HG03521 (cell line): ENCODE measurements around the gene RPS24.
"Not testable (repeated sequence)": the region's sequence is repeated elsewhere in the genome, so short reads cannot be mapped to it uniquely, and the experiment has no call there.

ENCODE experiments used
- ATAC-seq: cut with Tn5 transposase; IDR thresholded peaks from one replicate; pipeline ENCODE4 v1.9.1; 2021; ENCODE audit warnings: mild to moderate bottlenecking, moderate library complexity; ENCODE audit not compliant: unreplicated experiment

RPS24 gene

GRCh38 chr10:78047314-78047891, 13.7 kb downstream of the RPS24 start:
- no peak for ATAC-seq

- no peak for ATAC-seq
Measured at GRCh38 chr10:78049851-78050250, 16.2 kb downstream of the RPS24 start.

GRCh38 chr10:78053211-78053868, 19.7 kb downstream of the RPS24 start:
- no peak for ATAC-seq

- ATAC-seq = no peak
Measured at GRCh38 chr10:78058562-78058961, 24.9 kb downstream of the RPS24 start.

GRCh38 chr10:78059906-78060702, 26.4 kb downstream of the RPS24 start:
- no peak for ATAC-seq

GRCh38 chr10:78062296-78062695, 28.6 kb downstream of the RPS24 start:
- no peak for ATAC-seq

DNA sequence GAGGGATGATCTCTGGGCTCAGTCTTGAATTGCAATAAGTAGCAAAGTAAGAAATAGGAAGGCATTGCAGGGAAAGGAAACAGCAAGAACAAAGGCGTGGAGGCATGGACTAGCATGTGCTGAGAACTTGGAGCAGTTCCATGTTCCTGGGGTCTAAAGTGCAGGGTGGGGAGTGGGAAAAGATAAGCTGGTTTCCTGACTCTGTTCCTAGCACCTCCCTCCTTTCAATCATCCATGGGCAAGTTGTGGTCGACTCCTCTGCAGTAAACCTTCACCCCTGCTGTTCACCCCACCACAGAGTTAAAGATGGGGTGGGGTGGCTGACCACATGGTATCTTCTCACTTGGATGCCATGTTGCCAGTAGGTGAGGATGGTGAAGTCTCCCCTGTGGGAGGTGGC, 29.6 kb downstream of the RPS24 start:
- ATAC-seq = no peak

DNA sequence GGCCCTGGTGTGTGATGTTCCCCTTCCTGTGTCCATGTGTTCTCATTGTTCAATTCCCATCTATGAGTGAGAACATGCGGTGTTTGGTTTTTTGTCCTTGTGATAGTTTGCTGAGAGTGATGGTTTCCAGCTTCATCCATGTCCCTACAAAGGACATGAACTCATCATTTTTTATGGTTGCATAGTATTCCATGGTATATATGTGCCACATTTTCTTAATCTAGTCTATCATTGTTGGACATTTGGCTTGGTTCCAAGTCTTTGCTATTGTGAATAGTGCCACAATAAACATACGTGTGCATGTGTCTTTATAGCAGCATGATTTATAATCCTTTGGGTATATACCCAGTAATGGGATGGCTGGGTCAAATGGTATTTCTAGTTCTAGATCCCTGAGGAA, 31.3 kb downstream of the RPS24 start:
- ATAC-seq = not testable (repeated sequence)

GRCh38 chr10:78065611-78066010, 31.9 kb downstream of the RPS24 start:
- ATAC-seq = no peak

DNA sequence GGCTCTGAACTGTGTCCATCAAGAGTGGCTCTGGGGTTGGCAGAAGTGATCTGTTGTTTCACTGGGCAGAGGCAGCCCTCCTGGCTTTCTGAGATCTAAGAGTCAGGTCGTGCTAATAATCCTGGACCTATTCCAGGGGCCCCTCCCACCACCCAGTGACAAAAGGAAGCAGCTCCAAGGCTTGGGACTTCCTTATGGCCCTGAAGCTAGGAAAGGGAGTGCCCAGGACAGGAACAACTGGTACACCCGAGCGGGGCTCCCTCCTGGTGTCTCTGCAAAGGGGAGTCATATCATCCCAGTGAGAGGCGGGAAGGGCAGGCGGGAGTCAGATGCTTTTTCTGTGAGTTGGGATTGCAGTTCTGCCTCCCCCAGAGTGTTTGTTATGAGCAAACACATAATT, 32.3 kb downstream of the RPS24 start:
- no peak for ATAC-seq

- ATAC-seq = no peak
Measured at GRCh38 chr10:78066728-78067430, 33.2 kb downstream of the RPS24 start.

- ATAC-seq = no peak
Measured at GRCh38 chr10:78069151-78069550, 35.5 kb downstream of the RPS24 start.

DNA sequence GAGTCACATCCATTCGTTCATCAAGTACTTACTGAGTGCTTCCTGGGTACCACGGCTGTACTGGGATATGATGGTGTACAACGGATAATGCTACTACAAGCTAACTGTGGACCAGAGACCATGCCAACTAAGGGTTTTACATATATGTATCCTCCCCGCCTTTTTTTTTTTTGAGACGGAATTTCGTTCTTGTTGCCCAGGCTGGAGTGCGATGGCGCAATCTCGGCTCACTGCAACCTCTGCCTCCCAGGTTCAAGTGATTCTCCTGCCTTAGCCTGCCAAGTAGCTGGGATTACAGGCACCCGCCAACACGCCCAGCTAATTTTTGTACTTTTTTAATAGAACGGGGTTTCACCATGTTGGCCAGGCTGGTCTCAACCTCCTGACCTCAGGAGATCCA, 36.4 kb downstream of the RPS24 start:
- not testable (repeated sequence) for ATAC-seq

GRCh38 chr10:78070726-78071125, 37.1 kb downstream of the RPS24 start:
- ATAC-seq = no peak

DNA sequence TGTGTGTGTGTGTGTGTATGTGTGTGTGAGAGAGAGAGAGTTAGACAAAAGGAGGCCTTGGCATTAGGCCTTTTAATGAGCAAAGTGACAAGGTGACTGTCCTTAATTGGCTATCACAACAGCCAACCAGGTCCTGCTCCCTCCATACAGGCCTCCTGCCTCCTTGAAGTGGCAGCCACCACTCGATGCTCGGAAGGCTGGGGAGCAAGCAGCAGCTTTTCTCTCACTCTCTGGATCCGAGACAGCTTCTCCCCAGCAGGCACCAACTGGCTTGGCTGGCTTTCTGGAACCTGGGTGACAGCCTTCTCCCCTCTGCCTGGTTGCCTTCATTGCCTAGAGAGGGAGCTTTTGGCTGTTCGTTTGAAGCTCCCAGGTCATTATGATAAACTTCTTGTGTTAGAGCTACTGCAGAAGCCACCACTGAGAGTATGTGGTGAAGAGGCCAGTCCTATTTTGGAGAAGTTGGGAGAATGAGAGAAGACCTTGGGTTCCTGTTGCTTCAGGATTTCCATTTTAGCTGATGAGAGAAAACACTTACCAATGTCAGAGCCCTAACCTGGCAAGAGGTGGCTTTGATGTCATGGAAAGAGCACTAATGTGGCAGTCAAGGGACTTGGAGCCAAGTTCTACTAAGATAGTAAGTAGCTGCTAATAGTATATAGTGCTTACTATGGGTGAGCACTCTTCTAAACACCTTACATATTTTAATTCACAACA, 37.6 kb downstream of the RPS24 start:
- ATAC-seq = no peak

GRCh38 chr10:78071857-78072179, 38.2 kb downstream of the RPS24 start:
- no peak for ATAC-seq

DNA sequence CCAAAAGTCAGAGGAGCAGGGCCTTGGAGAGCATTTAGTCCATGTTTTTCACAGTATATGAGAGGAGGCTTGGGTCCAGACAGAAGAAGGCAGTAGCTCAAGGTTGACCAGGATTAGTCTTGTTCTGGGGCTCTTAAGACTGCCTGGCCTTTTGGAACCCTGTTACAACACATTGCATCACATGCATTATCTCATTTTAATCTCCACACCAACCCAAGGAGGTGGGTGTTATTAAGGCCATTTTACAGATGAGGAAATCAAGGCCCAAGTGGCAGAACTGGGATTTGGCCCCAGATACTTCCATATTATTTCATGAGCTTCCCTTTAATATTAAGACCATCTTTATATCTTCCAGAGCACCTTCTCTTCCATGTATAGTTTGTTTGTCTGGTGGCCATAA, 38.8 kb downstream of the RPS24 start:
- no peak for ATAC-seq

GRCh38 chr10:78075806-78076205, 42.1 kb downstream of the RPS24 start:
- not testable (repeated sequence) for ATAC-seq

- no peak for ATAC-seq
Measured at GRCh38 chr10:78078539-78079330, 45.1 kb downstream of the RPS24 start.

DNA sequence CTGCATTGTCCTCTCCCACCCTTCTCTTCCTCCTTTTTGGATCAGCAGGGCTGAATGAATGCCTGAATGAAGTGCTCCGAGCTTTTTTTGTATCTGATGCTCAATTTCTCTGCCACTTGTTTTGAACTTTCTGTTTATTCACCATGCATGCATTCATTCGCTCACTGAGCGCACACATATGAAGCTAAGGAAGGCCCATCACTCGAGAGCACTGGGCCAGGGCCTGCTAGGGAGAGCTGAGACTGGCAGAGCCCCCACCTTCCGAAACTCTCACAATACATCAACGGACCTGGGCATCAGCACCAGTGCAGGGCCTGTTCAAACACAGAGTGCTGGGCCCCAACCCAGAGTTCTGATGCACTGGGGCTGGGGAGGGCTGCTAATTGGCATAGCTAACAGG, 45.7 kb downstream of the RPS24 start:
- ATAC-seq = no peak
